Stimulated activated effector memory CD8-positive, alpha-beta T cell treated with anti-CD3 and anti-CD28 coated beads, Interleukin-12 subunit alpha, Interleukin-12 subunit beta, amount 100 ng/mL, for 72 hours (primary cell): ENCODE results near the gene FXYD1.
"Not testable (repeated sequence)": the region's sequence is repeated elsewhere in the genome, so short reads cannot be mapped to it uniquely, and the experiment has no call there.

Experiments used
- ATAC-seq: fragments of 150-1000 bp; cut with Tn5 transposase; 2 replicates; pipeline ENCODE4 v1.10.0; 2021
- DNase-seq, 2 donors: peaks; one replicate each; pipeline ENCODE4 v3.0.0; 2021 to 2022; ENCODE audit warnings: low spot score in 2 of 2
- H3K27ac Mint-ChIP-seq: one replicate; pipeline ENCODE4 v1.8.0; 2022; ENCODE audit warnings: mild to moderate bottlenecking, mixed read lengths
- H3K36me3 Mint-ChIP-seq: one replicate; pipeline ENCODE4 v1.8.0; 2022; ENCODE audit warnings: mild to moderate bottlenecking, mixed read lengths
- H3K4me1 Mint-ChIP-seq: one replicate; pipeline ENCODE4 v1.8.0; 2022; ENCODE audit warnings: mixed read lengths
- H3K4me3 Mint-ChIP-seq: one replicate; pipeline ENCODE4 v1.8.0; 2022; ENCODE audit warnings: mild to moderate bottlenecking, mixed read lengths
- H3K9me3 Mint-ChIP-seq: one replicate; pipeline ENCODE4 v1.8.0; 2022; ENCODE audit warnings: mixed read lengths

FXYD1 gene

GRCh38 chr19:35138305-35138892 lies at the start of gene FXYD1:
Gene FXYD1 (plus strand): TSS chr19:35138824. CDS start chr19:35140080, 1,256 bp downstream.
- ATAC-seq (no peak), DNase-seq (no peak)
- no peaks in the 10 kb centered on the region for H3K36me3 Mint-ChIP-seq
- H3K4me3 Mint-ChIP-seq: no peak within 1 kb of the TSS
- H3K9me3 Mint-ChIP-seq: no peaks in the 10 kb centered on the region
- H3K4me1 Mint-ChIP-seq: peaks cover 43% of the 10 kb centered on the region
- H3K27ac Mint-ChIP-seq: peak within 1 kb of the TSS; percentile 7

- H3K4me1 Mint-ChIP-seq: peaks cover 18% of the 10 kb centered on the region
- no peak for DNase-seq
- H3K36me3 Mint-ChIP-seq: no peaks in the 10 kb centered on the region
- no peak overlapping the region for H3K4me3 Mint-ChIP-seq
- ATAC-seq: no peak
- H3K9me3 Mint-ChIP-seq: no peaks in the 10 kb centered on the region
- no peak overlapping the region for H3K27ac Mint-ChIP-seq
These were observed 49.1 kb upstream of the FXYD1 start for GRCh38 chr19:35089554-35089953.

- ATAC-seq: no peak
These were observed 48.5 kb upstream of the FXYD1 start for GRCh38 chr19:35090160-35090505.

GRCh38 chr19:35090506-35091214 lies 48.0 kb upstream of the FXYD1 start:
- peak; percentile 69 for ATAC-seq
- Mint-ChIP-seq H3K4me1 (peaks cover 13% of the 10 kb centered on the region), H3K4me3 (no peak overlapping the region), H3K9me3 (no peaks in the 10 kb centered on the region), H3K36me3 (no peaks in the 10 kb centered on the region), H3K27ac (no peak overlapping the region)
- peak; percentile 18 to 59 for DNase-seq

More at GRCh38 chr19:35090160-35090505, 48.5 kb upstream of the FXYD1 start:
- Mint-ChIP-seq H3K4me1 (peaks cover 18% of the 10 kb centered on the region), H3K27ac (no peak overlapping the region), H3K4me3 (no peak overlapping the region), H3K9me3 (no peaks in the 10 kb centered on the region), H3K36me3 (no peaks in the 10 kb centered on the region)
- DNase-seq: no peak

- ATAC-seq (no peak), DNase-seq (no peak)
- no peaks in the 10 kb centered on the region for H3K9me3 Mint-ChIP-seq
- no peak overlapping the region for H3K27ac Mint-ChIP-seq
- no peaks in the 10 kb centered on the region for H3K36me3 Mint-ChIP-seq
- H3K4me1 Mint-ChIP-seq: no peaks in the 10 kb centered on the region
- no peak overlapping the region for H3K4me3 Mint-ChIP-seq
These were observed 45.2 kb upstream of the FXYD1 start for GRCh38 chr19:35093430-35093829.

- ATAC-seq: no peak
- no peaks in the 10 kb centered on the region for H3K9me3 Mint-ChIP-seq
- H3K27ac Mint-ChIP-seq: no peak overlapping the region
- DNase-seq: no peak
- no peaks in the 10 kb centered on the region for H3K4me1 Mint-ChIP-seq
- H3K36me3 Mint-ChIP-seq: no peaks in the 10 kb centered on the region
- H3K4me3 Mint-ChIP-seq: no peak overlapping the region
These were observed 44.5 kb upstream of the FXYD1 start for GRCh38 chr19:35093941-35094647.

GRCh38 chr19:35094656-35095055 lies 44.0 kb upstream of the FXYD1 start:
- DNase-seq (no peak), ATAC-seq (no peak)
- H3K36me3 Mint-ChIP-seq: no peaks in the 10 kb centered on the region
- H3K4me1 Mint-ChIP-seq: no peaks in the 10 kb centered on the region
- H3K9me3 Mint-ChIP-seq: no peaks in the 10 kb centered on the region
- no peak overlapping the region for H3K27ac Mint-ChIP-seq
- H3K4me3 Mint-ChIP-seq: no peak overlapping the region

GRCh38 chr19:35095667-35096368 lies 42.8 kb upstream of the FXYD1 start:
- ATAC-seq (no peak), DNase-seq (no peak)
- H3K4me3 Mint-ChIP-seq: no peak overlapping the region
- no peaks in the 10 kb centered on the region for H3K9me3 Mint-ChIP-seq
- no peak overlapping the region for H3K27ac Mint-ChIP-seq
- H3K36me3 Mint-ChIP-seq: no peaks in the 10 kb centered on the region
- no peaks in the 10 kb centered on the region for H3K4me1 Mint-ChIP-seq

GRCh38 chr19:35098413-35099049 lies 40.1 kb upstream of the FXYD1 start:
- ATAC-seq: no peak

GRCh38 chr19:35099155-35099896 lies 39.3 kb upstream of the FXYD1 start:
- DNase-seq (no peak), ATAC-seq (no peak)
- peaks cover 5% of the 10 kb centered on the region for H3K36me3 Mint-ChIP-seq

More at GRCh38 chr19:35098413-35099049, 40.1 kb upstream of the FXYD1 start:
- Mint-ChIP-seq H3K4me3 (no peak overlapping the region), H3K27ac (no peak overlapping the region), H3K4me1 (peaks cover 5% of the 10 kb centered on the region), H3K9me3 (no peaks in the 10 kb centered on the region), H3K36me3 (peaks cover 5% of the 10 kb centered on the region)
- DNase-seq: no peak

GRCh38 chr19:35099897-35100275 lies 38.7 kb upstream of the FXYD1 start:
- Mint-ChIP-seq H3K4me3 (no peak overlapping the region), H3K9me3 (no peaks in the 10 kb centered on the region), H3K27ac (no peak overlapping the region), H3K36me3 (peaks cover 5% of the 10 kb centered on the region), H3K4me1 (peaks cover 5% of the 10 kb centered on the region)
- DNase-seq (no peak), ATAC-seq (no peak)

More at GRCh38 chr19:35099155-35099896, 39.3 kb upstream of the FXYD1 start:
- Mint-ChIP-seq H3K9me3 (no peaks in the 10 kb centered on the region), H3K4me3 (no peak overlapping the region), H3K27ac (no peak overlapping the region), H3K4me1 (peaks cover 5% of the 10 kb centered on the region)

- ATAC-seq (no peak), DNase-seq (no peak)
- no peaks in the 10 kb centered on the region for H3K9me3 Mint-ChIP-seq
- peaks cover 5% of the 10 kb centered on the region for H3K36me3 Mint-ChIP-seq
- peaks cover 5% of the 10 kb centered on the region for H3K4me1 Mint-ChIP-seq
- H3K4me3 Mint-ChIP-seq: no peak overlapping the region
- no peak overlapping the region for H3K27ac Mint-ChIP-seq
These were observed 37.8 kb upstream of the FXYD1 start for GRCh38 chr19:35100588-35101533.

GRCh38 chr19:35101949-35102348 lies 36.7 kb upstream of the FXYD1 start:
- not testable (repeated sequence) for H3K9me3 Mint-ChIP-seq, ATAC-seq, DNase-seq

GRCh38 chr19:35103614-35104013 lies 35.0 kb upstream of the FXYD1 start:
- not testable (repeated sequence) for H3K36me3 Mint-ChIP-seq, H3K27ac Mint-ChIP-seq, H3K9me3 Mint-ChIP-seq, ATAC-seq, DNase-seq, H3K4me3 Mint-ChIP-seq
- peaks cover 12% of the 10 kb centered on the region for H3K4me1 Mint-ChIP-seq

More at GRCh38 chr19:35101949-35102348, 36.7 kb upstream of the FXYD1 start:
- not testable (repeated sequence) for H3K4me1 Mint-ChIP-seq, H3K27ac Mint-ChIP-seq, H3K36me3 Mint-ChIP-seq, H3K4me3 Mint-ChIP-seq
